Thymus (tissue), 14 donors: ENCODE data around the gene CCL2. TPM values are rescaled to one million over a fixed set of nuclear protein-coding genes. Genes with fewer than 3 reads are reported as not detected.
A peak's percentile ranks its signal among the peaks of the same experiment; 100 is the strongest.

Source experiments
- DNase-seq, 9 donors: peaks; one replicate each; pipeline ENCODE4 v3.0.0-alpha.2; 2013; ENCODE audit warnings: low spot score in 9 of 9, low read depth in 6 of 9, missing footprints in 1 of 9
- H3K27ac ChIP-seq, 2 donors: one replicate each; pipeline ENCODE4 v1.5.1; 2013; ENCODE audit warnings: control low read depth in 1 of 2, low read depth in 1 of 2, low read length in 1 of 2, mild to moderate bottlenecking in 1 of 2, moderate library complexity in 1 of 2
- H3K27me3 ChIP-seq, 2 donors: one replicate each; pipeline ENCODE4 v1.5.1; 2013; ENCODE audit warnings: low read length in 1 of 2; ENCODE audit not compliant: control insufficient read depth in 2 of 2, insufficient read depth in 1 of 2
- H3K36me3 ChIP-seq, 2 donors: one replicate each; pipeline ENCODE4 v1.5.1; 2013; ENCODE audit warnings: low read length in 1 of 2, mild to moderate bottlenecking in 1 of 2, moderate library complexity in 1 of 2; ENCODE audit not compliant: control insufficient read depth in 2 of 2, insufficient read depth in 2 of 2
- H3K4me1 ChIP-seq, 2 donors: one replicate each; pipeline ENCODE4 v1.5.1; 2013; ENCODE audit warnings: low read length in 2 of 2; ENCODE audit not compliant: control insufficient read depth in 2 of 2, insufficient read depth in 2 of 2
- H3K4me3 ChIP-seq, 2 donors: one replicate each; pipeline ENCODE4 v1.5.1; 2013; ENCODE audit warnings: low read length in 2 of 2, control low read depth in 1 of 2, mild to moderate bottlenecking in 1 of 2
- H3K9me3 ChIP-seq, 2 donors: one replicate each; pipeline ENCODE4 v1.5.1; 2013; ENCODE audit warnings: low read length in 1 of 2, mild to moderate bottlenecking in 1 of 2; ENCODE audit not compliant: control insufficient read depth in 2 of 2, insufficient read depth in 1 of 2
- WGBS: extraction: QIAGEN DNeasy Blood & Tissue Kit; methylation state at CpG from one replicate; pipeline ENCODE4 v1.1.7; 2013; 5-methylcytosine and 5-hydroxymethylcytosine counted together
- long read RNA-seq, 10 donors: transcript quantifications; one replicate each; lab custom pipeline, GENCODE V29; 2026
- polyA plus RNA-seq: library from polyadenylated mRNA; stranded (reverse); fragments of 200-250 nt; gene quantifications from one replicate; pipeline ENCODE4 v1.2.3, GENCODE V29; 2013
- total RNA-seq: library from RNA; stranded (reverse); fragments of 120-200 nt; gene quantifications from one replicate; pipeline ENCODE4 v1.2.4, GENCODE V29; 2013
- donor health status: healthy.

CCL2 gene
- total RNA-seq = 46.1 TPM
- 165 TPM for polyA plus RNA-seq
- long read RNA-seq, donor 1, partial matches to known transcripts = 0 of 1 reads
- long read RNA-seq, donor 1, other reads (novel, unspliced or antisense) = 0 of 1 reads
- long read RNA-seq, donor 2 = 0 reads
- long read RNA-seq, donor 3, transcript CCL2-203 (1 exons, 996 nt) = minor isoform, 12 of 65 reads
- long read RNA-seq, donor 3, transcript CCL2-201 (3 exons, 741 nt) = major isoform, 43 of 65 reads
- long read RNA-seq, donor 3, transcript CCL2-202 (2 exons, 736 nt) = minor isoform, 9 of 65 reads
- long read RNA-seq, donor 3, partial matches to known transcripts = 0 of 65 reads
- long read RNA-seq, donor 3, other reads (novel, unspliced or antisense) = 0 of 65 reads
- long read RNA-seq, donor 4, transcript CCL2-203 (1 exons, 996 nt) = major isoform, 12 of 25 reads
- long read RNA-seq, donor 4, transcript CCL2-201 (3 exons, 741 nt) = major isoform, 12 of 25 reads
- long read RNA-seq, donor 4, partial matches to known transcripts = 0 of 25 reads
- long read RNA-seq, donor 4, other reads (novel, unspliced or antisense) = 0 of 25 reads
- long read RNA-seq, donor 5, transcript CCL2-201 (3 exons, 741 nt) = major isoform, 40 of 71 reads
- long read RNA-seq, donor 5, transcript CCL2-203 (1 exons, 996 nt) = minor isoform, 27 of 71 reads
- long read RNA-seq, donor 5, partial matches to known transcripts = 0 of 71 reads
- long read RNA-seq, donor 5, other reads (novel, unspliced or antisense) = 0 of 71 reads
- long read RNA-seq, donor 6, transcript CCL2-201 (3 exons, 741 nt) = major isoform, 17 of 27 reads
- long read RNA-seq, donor 6, transcript CCL2-203 (1 exons, 996 nt) = minor isoform, 6 of 27 reads
- long read RNA-seq, donor 6, partial matches to known transcripts = 0 of 27 reads
- long read RNA-seq, donor 6, other reads (novel, unspliced or antisense) = 0 of 27 reads
- long read RNA-seq, donor 7, transcript CCL2-201 (3 exons, 741 nt) = major isoform, 11 of 21 reads
- long read RNA-seq, donor 7, transcript CCL2-203 (1 exons, 996 nt) = minor isoform, 10 of 21 reads
- long read RNA-seq, donor 7, partial matches to known transcripts = 0 of 21 reads
- long read RNA-seq, donor 7, other reads (novel, unspliced or antisense) = 0 of 21 reads
- long read RNA-seq, donor 8, transcript CCL2-201 (3 exons, 741 nt) = major isoform, 14 of 21 reads
- long read RNA-seq, donor 8, partial matches to known transcripts = 0 of 21 reads
- long read RNA-seq, donor 8, other reads (novel, unspliced or antisense) = 0 of 21 reads
- long read RNA-seq, donor 9, transcript CCL2-201 (3 exons, 741 nt) = major isoform, 15 of 18 reads
- long read RNA-seq, donor 9, partial matches to known transcripts = 0 of 18 reads
- long read RNA-seq, donor 9, other reads (novel, unspliced or antisense) = 0 of 18 reads
- long read RNA-seq, donor 10, transcript CCL2-203 (1 exons, 996 nt) = minor isoform, 8 of 30 reads
- long read RNA-seq, donor 10, transcript CCL2-201 (3 exons, 741 nt) = major isoform, 20 of 30 reads
- long read RNA-seq, donor 10, partial matches to known transcripts = 0 of 30 reads
- long read RNA-seq, donor 10, other reads (novel, unspliced or antisense) = 0 of 30 reads

DNA sequence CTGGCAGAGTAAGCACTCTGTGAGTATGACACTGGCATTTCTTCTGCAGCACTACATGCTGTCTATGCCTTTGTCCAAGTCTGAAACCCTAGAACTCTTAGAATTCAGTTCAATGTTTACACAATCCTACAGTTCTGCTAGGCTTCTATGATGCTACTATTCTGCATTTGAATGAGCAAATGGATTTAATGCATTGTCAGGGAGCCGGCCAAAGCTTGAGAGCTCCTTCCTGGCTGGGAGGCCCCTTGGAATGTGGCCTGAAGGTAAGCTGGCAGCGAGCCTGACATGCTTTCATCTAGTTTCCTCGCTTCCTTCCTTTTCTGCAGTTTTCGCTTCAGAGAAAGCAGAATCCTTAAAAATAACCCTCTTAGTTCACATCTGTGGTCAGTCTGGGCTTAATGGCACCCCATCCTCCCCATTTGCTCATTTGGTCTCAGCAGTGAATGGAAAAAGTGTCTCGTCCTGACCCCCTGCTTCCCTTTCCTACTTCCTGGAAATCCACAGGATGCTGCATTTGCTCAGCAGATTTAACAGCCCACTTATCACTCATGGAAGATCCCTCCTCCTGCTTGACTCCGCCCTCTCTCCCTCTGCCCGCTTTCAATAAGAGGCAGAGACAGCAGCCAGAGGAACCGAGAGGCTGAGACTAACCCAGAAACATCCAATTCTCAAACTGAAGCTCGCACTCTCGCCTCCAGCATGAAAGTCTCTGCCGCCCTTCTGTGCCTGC, at the start of gene CCL2:
Gene CCL2, plus strand, starts transcription at position 635 of the 730 bp plus-strand sequence. Its CDS starts 65 bp downstream, at position 700.
- Histone ChIP-seq H3K4me3 (peak within 1 kb of the TSS; percentile 17 to 33), H3K36me3 (no peaks in the 10 kb centered on the region), H3K4me1 (peaks cover 0 to 19% of the 10 kb centered on the region in 2 donors), H3K9me3 (no peaks in the 10 kb centered on the region), H3K27me3 (peaks cover 0 to 4% of the 10 kb centered on the region in 2 donors), H3K27ac (peak within 1 kb of the TSS; percentile 15 to 75)
- peak in 1 of 9 donors; percentile 31 for DNase-seq
- WGBS = 14% methylated on average over 11 of the region's 11 CpGs

DNA sequence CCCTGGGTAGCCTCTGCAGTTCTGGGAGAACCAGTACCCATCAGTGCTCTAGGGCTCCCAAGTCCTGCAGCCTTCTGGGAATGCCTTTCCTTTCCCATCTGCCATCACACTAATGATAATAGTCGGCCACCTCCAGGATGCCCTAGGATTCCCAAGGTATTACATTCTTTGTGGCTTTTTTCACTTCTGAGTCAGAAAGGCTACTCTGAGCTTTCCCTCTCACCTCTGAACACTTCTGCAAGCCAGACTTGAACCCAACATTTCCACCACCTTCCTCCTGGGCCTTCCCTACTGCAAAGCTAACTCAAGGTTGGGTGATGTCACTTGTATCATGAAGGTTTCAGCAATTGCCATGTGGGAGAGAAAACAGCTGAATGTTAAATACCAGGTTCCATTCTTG, 49.7 kb upstream of the CCL2 start:
- Histone ChIP-seq H3K36me3 (no peaks in the 10 kb centered on the region), H3K4me3 (no peak overlapping the region), H3K9me3 (no peaks in the 10 kb centered on the region), H3K27ac (no peak overlapping the region), H3K27me3 (no peaks in the 10 kb centered on the region), H3K4me1 (no peaks in the 10 kb centered on the region)
- 95% methylated on average over 1 of the region's 1 CpG for WGBS
- DNase-seq = no peak

DNA sequence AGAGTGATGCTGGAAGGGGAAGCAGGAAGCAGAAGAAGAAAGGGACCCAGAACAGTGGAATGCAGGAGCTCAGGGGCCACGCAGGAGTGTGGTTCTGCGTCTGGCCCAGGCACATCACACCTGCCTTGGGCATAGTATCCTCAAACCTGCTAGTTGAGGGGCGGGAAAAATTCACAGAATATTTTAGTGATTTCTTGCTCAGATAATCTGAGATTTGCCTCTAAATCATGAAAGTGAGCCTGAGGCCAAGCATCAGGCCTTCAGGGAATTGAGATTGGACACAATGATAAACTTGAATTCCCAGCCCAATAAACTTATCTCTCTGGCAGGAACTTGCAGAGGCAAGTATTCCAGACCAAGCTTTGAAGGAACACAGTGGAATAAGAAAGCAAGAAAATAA, 48.5 kb upstream of the CCL2 start:
- Histone ChIP-seq H3K4me1 (no peaks in the 10 kb centered on the region), H3K9me3 (no peaks in the 10 kb centered on the region), H3K27ac (no peak overlapping the region), H3K36me3 (no peaks in the 10 kb centered on the region), H3K27me3 (no peaks in the 10 kb centered on the region), H3K4me3 (no peak overlapping the region)
- DNase-seq = no peak
- 93% methylated on average over 3 of the region's 3 CpGs for WGBS

DNA sequence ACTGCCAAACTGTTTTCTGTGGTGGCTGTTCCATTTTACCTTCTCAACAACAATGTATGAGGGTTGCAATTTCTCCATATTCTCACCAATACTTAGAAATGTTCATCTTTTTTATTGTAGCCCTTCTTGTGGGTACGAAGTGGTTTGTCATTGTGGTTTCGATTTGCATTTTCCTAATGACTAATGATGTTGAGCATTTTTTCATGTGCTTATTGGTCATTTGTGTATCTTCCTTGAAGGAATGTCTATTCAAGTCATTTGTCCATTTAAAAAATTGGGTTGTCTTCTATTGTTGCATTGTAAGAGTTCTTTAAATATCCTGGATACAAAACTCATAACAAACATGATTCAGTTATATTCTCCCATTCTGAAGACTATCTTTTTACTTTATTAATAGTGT, 47.5 kb upstream of the CCL2 start:
- H3K27ac ChIP-seq = no peak overlapping the region
- DNase-seq = no peak
- no peaks in the 10 kb centered on the region for H3K36me3 ChIP-seq
- H3K9me3 ChIP-seq = no peaks in the 10 kb centered on the region
- 96% methylated on average over 2 of the region's 2 CpGs for WGBS
- H3K27me3 ChIP-seq = no peaks in the 10 kb centered on the region
- H3K4me3 ChIP-seq = no peak overlapping the region
- H3K4me1 ChIP-seq = no peaks in the 10 kb centered on the region

DNA sequence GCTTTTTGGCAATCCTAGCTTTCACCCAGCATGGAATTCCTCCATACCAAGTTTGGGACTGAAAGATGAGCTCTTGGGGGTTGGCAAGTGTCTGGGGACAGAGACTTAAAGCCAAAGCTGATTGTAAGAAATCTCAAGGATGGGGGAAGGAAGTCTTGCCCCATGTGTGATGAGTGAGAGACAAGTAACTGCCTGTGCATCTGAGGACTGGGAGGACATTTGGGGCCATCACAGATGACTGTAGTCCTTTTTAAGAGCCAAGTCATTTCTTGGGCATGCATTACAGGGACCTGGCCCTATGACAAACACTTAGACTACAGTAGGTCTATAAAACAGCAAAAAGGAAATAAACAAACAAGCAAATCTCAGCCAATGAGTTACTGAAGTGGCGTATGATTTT, 36.3 kb upstream of the CCL2 start:
- DNase-seq = no peak
- no peaks in the 10 kb centered on the region for H3K4me1 ChIP-seq
- 53% methylated on average over 1 of the region's 1 CpG for WGBS

DNA sequence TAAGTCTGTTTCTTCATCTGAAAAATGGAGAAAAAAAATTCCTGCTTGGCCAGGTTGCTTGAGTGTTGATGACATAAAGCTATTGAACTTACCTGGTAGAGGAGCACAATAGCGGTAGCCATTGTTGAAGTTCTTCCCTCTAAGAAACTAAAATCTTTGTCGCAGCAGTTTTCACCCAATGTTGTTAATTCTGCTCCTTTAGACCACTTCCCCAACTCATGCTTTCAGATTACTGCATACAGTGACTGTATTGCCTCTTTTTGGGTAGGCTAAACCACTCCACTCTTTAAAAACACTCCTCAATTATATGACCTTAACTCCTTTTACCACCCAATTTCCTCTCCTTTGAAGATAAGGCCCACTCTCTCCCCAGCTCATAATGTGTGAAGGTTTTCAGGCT, 35.7 kb upstream of the CCL2 start:
- no peak overlapping the region for H3K27ac ChIP-seq
- no peaks in the 10 kb centered on the region for H3K4me1 ChIP-seq

More for the DNA sequence above, 36.3 kb upstream of the CCL2 start:
- Histone ChIP-seq H3K9me3 (peaks cover 0 to 5% of the 10 kb centered on the region in 2 donors), H3K4me3 (no peak overlapping the region), H3K27me3 (no peaks in the 10 kb centered on the region), H3K36me3 (no peaks in the 10 kb centered on the region), H3K27ac (no peak overlapping the region)

DNA sequence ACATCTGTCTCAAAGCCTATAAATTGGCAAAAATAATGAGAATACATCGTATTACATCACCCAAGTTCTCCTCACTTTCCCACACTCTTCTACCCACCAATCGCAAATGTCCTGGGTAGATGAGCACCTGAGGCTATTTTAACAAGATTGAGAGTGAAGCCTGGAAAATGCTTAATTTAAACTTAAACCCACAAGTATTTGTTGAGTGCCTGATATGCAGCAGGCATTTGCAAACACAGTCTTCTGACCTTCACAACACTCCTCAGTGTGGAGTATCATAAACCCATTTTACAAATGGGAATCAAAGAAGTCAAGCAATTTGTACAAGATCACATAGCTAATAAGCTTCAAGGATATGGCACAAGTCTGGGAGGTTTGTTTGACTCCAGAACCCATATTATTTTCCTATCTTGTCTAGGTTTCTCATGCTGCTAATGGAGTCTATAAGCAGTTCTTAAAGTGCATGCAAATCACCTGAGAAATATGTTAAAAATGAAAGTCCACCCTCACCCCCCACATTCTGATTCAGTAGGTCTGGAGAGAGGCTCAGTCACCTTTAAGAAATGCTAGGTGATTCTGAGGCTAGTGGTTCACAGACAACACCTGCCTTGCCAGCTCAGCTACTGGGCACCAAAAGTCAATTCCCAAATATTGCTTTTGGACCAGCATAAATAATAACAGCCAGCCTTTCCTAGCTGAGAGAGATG, 34.9 kb upstream of the CCL2 start:
- H3K4me3 ChIP-seq = no peak overlapping the region
- DNase-seq = no peak
- WGBS = 98% methylated on average over 2 of the region's 2 CpGs
- no peak overlapping the region for H3K27ac ChIP-seq
- no peaks in the 10 kb centered on the region for H3K27me3 ChIP-seq
- no peaks in the 10 kb centered on the region for H3K4me1 ChIP-seq
- H3K9me3 ChIP-seq = peaks cover 0 to 5% of the 10 kb centered on the region in 2 donors
- no peaks in the 10 kb centered on the region for H3K36me3 ChIP-seq

More for the DNA sequence above, 35.7 kb upstream of the CCL2 start:
- 93% methylated on average over 2 of the region's 2 CpGs for WGBS
- Histone ChIP-seq H3K36me3 (no peaks in the 10 kb centered on the region), H3K9me3 (peaks cover 0 to 5% of the 10 kb centered on the region in 2 donors), H3K27me3 (no peaks in the 10 kb centered on the region), H3K4me3 (no peak overlapping the region)
- no peak for DNase-seq
